Astrocyte (in vitro differentiated cells and primary cell): ENCODE data around the gene ARFRP1. TPM values are rescaled to one million over a fixed set of nuclear protein-coding genes. Genes with fewer than 3 reads are reported as not detected.

Experiments used
- DNase-seq: peaks from one replicate; pipeline ENCODE4 v3.0.0-alpha.2; 2010; ENCODE audit warnings: low read depth
- FAIRE-seq: peaks from 2 replicates; lab custom pipeline; 2011; peaks lifted over from hg19 to GRCh38; lab: Jason Lieb, UNC
- H2AFZ ChIP-seq: 2 replicates; pipeline ENCODE4 v1.6.0; 2012; ENCODE audit warnings: low read depth, low read length, inconsistent platforms
- H3K27ac ChIP-seq: 2 replicates; pipeline ENCODE4 v1.5.1; 2011; ENCODE audit warnings: low read depth, low read length, inconsistent platforms
- H3K27me3 ChIP-seq: 2 replicates; pipeline ENCODE4 v1.6.0; 2011; ENCODE audit warnings: low read length, inconsistent platforms; ENCODE audit not compliant: insufficient read depth
- H3K36me3 ChIP-seq: 2 replicates; pipeline ENCODE4 v1.5.1; 2011; ENCODE audit warnings: low read length, inconsistent platforms; ENCODE audit not compliant: insufficient read depth
- H3K4me1 ChIP-seq: 2 replicates; pipeline ENCODE4 v1.5.1; 2011; ENCODE audit warnings: low read length, inconsistent platforms; ENCODE audit not compliant: insufficient read depth
- H3K4me2 ChIP-seq: 2 replicates; pipeline ENCODE4 v1.6.0; 2012; ENCODE audit warnings: low read length, inconsistent platforms
- H3K4me3 ChIP-seq: 2 replicates; pipeline ENCODE4 v1.5.1; 2011; ENCODE audit warnings: low read depth, mild to moderate bottlenecking, low read length, inconsistent platforms; ENCODE audit not compliant: insufficient read depth
- H3K79me2 ChIP-seq: 2 replicates; pipeline ENCODE4 v1.6.0; 2012; ENCODE audit warnings: mild to moderate bottlenecking, low read length, inconsistent platforms; ENCODE audit not compliant: insufficient read depth
- H3K9ac ChIP-seq: 2 replicates; pipeline ENCODE4 v1.6.0; 2012; ENCODE audit warnings: mild to moderate bottlenecking, low read length, inconsistent platforms
- H3K9me3 ChIP-seq: 2 replicates; pipeline ENCODE4 v1.5.1; 2012; ENCODE audit warnings: low read depth, mild to moderate bottlenecking, low read length, inconsistent platforms; ENCODE audit not compliant: insufficient read depth
- H4K20me1 ChIP-seq: 2 replicates; pipeline ENCODE4 v1.6.0; 2012; ENCODE audit warnings: low read length, inconsistent platforms; ENCODE audit not compliant: insufficient read depth
- H3K27ac Mint-ChIP-seq: one replicate; pipeline ENCODE4 v1.8.0; 2021; ENCODE audit warnings: mild to moderate bottlenecking, mixed read lengths; ENCODE audit not compliant: unreplicated experiment
- H3K27me3 Mint-ChIP-seq: one replicate; pipeline ENCODE4 v1.8.0; 2021; ENCODE audit warnings: low read depth, mixed read lengths; ENCODE audit not compliant: unreplicated experiment
- H3K36me3 Mint-ChIP-seq: one replicate; pipeline ENCODE4 v1.8.0; 2021; ENCODE audit warnings: low read depth, mixed read lengths; ENCODE audit not compliant: unreplicated experiment
- H3K4me1 Mint-ChIP-seq: one replicate; pipeline ENCODE4 v1.8.0; 2021; ENCODE audit warnings: low read depth, mixed read lengths; ENCODE audit not compliant: unreplicated experiment
- H3K4me3 Mint-ChIP-seq: one replicate; pipeline ENCODE4 v1.8.0; 2021; ENCODE audit warnings: mild to moderate bottlenecking, moderate library complexity, mixed read lengths; ENCODE audit not compliant: unreplicated experiment
- H3K9me3 Mint-ChIP-seq: one replicate; pipeline ENCODE4 v1.8.0; 2021; ENCODE audit warnings: mild to moderate bottlenecking, mixed read lengths; ENCODE audit not compliant: unreplicated experiment
- EZH2 ChIP-seq: IDR thresholded peaks from 2 replicates; pipeline ENCODE4 v1.6.1; 2012; ENCODE audit warnings: mild to moderate bottlenecking, low read length, inconsistent platforms; ENCODE audit not compliant: insufficient read depth
- total RNA-seq: library from RNA; stranded (reverse); gene quantifications from 2 replicates; pipeline ENCODE4 v1.2.1, GENCODE V29; 2021
- TF ChIP-seq, protein P1 (sequence below): IDR thresholded peaks from 2 replicates; pipeline ENCODE4 v1.5.1; 2011; ENCODE audit warnings: low read depth, mild to moderate bottlenecking, inconsistent platforms, low read length, moderate library complexity; ENCODE audit not compliant: insufficient read depth

The ARFRP1 gene
- total RNA-seq, 1 donor from 2014 or later = 32.5 TPM

DNA sequence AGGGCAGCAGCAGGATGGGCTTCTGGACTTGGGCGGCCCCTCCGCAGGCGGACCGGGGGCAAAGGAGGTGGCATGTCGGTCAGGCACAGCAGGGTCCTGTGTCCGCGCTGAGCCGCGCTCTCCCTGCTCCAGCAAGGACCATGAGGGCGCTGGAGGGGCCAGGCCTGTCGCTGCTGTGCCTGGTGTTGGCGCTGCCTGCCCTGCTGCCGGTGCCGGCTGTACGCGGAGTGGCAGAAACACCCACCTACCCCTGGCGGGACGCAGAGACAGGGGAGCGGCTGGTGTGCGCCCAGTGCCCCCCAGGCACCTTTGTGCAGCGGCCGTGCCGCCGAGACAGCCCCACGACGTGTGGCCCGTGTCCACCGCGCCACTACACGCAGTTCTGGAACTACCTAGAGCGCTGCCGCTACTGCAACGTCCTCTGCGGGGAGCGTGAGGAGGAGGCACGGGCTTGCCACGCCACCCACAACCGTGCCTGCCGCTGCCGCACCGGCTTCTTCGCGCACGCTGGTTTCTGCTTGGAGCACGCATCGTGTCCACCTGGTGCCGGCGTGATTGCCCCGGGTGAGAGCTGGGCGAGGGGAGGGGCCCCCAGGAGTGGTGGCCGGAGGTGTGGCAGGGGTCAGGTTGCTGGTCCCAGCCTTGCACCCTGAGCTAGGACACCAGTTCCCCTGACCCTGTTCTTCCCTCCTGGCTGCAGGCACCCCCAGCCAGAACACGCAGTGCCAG, 11.0 kb downstream of the ARFRP1 start, which contains the start of gene TNFRSF6B:
TNFRSF6B (plus strand) TSS at position 25 of the 729 bp plus-strand sequence; CDS start at position 141, 116 bp downstream.
- peak within 1 kb of the TSS; percentile 7 for H3K27ac Mint-ChIP-seq
- no peaks in the 10 kb centered on the region for H3K27me3 ChIP-seq
- H4K20me1 ChIP-seq = no peaks in the 10 kb centered on the region
- H3K27ac ChIP-seq = peak within 1 kb of the TSS; percentile 42
- no peak for TF ChIP-seq EZH2
- TF ChIP-seq, protein P1, sequence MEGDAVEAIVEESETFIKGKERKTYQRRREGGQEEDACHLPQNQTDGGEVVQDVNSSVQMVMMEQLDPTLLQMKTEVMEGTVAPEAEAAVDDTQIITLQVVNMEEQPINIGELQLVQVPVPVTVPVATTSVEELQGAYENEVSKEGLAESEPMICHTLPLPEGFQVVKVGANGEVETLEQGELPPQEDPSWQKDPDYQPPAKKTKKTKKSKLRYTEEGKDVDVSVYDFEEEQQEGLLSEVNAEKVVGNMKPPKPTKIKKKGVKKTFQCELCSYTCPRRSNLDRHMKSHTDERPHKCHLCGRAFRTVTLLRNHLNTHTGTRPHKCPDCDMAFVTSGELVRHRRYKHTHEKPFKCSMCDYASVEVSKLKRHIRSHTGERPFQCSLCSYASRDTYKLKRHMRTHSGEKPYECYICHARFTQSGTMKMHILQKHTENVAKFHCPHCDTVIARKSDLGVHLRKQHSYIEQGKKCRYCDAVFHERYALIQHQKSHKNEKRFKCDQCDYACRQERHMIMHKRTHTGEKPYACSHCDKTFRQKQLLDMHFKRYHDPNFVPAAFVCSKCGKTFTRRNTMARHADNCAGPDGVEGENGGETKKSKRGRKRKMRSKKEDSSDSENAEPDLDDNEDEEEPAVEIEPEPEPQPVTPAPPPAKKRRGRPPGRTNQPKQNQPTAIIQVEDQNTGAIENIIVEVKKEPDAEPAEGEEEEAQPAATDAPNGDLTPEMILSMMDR = no peak
- H3K4me3 Mint-ChIP-seq = no peak within 1 kb of the TSS
- H3K9me3 ChIP-seq = no peaks in the 10 kb centered on the region
- peaks cover 3% of the 10 kb centered on the region for H3K36me3 Mint-ChIP-seq
- H3K4me1 ChIP-seq = peaks cover 36% of the 10 kb centered on the region
- peak within 1 kb of the TSS; percentile 48 for H3K4me3 ChIP-seq
- H2AFZ ChIP-seq = no peak within 1 kb of the TSS
- H3K27me3 Mint-ChIP-seq = no peaks in the 10 kb centered on the region
- no peaks in the 10 kb centered on the region for H3K36me3 ChIP-seq
- H3K4me1 Mint-ChIP-seq = peaks cover 6% of the 10 kb centered on the region
- H3K4me2 ChIP-seq = peak within 1 kb of the TSS; percentile 82
- no peaks in the 10 kb centered on the region for H3K9me3 Mint-ChIP-seq
- FAIRE-seq = no peak
- H3K79me2 ChIP-seq = peaks cover 14% of the 10 kb centered on the region
- peak within 1 kb of the TSS; percentile 58 for H3K9ac ChIP-seq
- DNase-seq = no peak

DNA sequence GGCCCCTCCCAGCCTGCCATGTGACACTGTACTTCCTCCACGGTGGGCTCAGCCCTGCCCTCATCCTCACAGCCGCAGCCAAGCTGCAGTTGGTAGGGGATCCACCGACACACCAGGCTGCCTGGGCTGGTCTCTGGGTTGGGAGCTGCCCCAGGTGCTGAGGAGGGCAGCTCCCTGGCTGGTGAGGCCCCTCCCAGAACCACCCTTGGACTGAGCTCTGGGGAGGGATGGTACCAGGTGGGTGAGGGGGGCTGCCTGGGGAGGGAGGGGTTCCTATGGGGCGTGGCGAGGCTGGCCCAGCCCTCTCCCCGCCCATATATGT, 11.5 kb downstream of the ARFRP1 start:
- peak overlapping the region; percentile 82 for H3K4me2 ChIP-seq
- peaks cover 3% of the 10 kb centered on the region for H3K36me3 Mint-ChIP-seq
- H3K4me3 Mint-ChIP-seq = no peak overlapping the region

More for the DNA sequence above, 11.5 kb downstream of the ARFRP1 start:
- no peaks in the 10 kb centered on the region for H3K36me3 ChIP-seq
- DNase-seq = peak; percentile 33
- H3K4me1 ChIP-seq = peaks cover 36% of the 10 kb centered on the region
- Mint-ChIP-seq H3K9me3 (no peaks in the 10 kb centered on the region), H3K4me1 (peaks cover 6% of the 10 kb centered on the region), H3K27me3 (no peaks in the 10 kb centered on the region), H3K27ac (peak overlapping the region; percentile 7)
- FAIRE-seq = no peak
- H3K79me2 ChIP-seq = peaks cover 14% of the 10 kb centered on the region
- TF ChIP-seq, protein P1 = no peak
- no peak for TF ChIP-seq EZH2
- no peaks in the 10 kb centered on the region for H3K27me3 ChIP-seq
- H2AFZ ChIP-seq = no peak overlapping the region
- H3K27ac ChIP-seq = peak overlapping the region; percentile 42
- H4K20me1 ChIP-seq = no peaks in the 10 kb centered on the region
- H3K9me3 ChIP-seq = no peaks in the 10 kb centered on the region
- H3K4me3 ChIP-seq = no peak overlapping the region
- H3K9ac ChIP-seq = peak overlapping the region; percentile 58
